GM12891 (cell line): ENCODE measurements around the gene MSRB3.

Experiments
- DNase-seq: peaks from one replicate; pipeline ENCODE4 v3.0.0; 2011; ENCODE audit warnings: low spot score; ENCODE audit not compliant: insufficient read length
- FAIRE-seq: peaks from 2 replicates; lab custom pipeline; 2011; peaks lifted over from hg19 to GRCh38; lab: Jason Lieb, UNC
- PAX5 ChIP-seq: IDR thresholded peaks from 2 replicates; pipeline ENCODE4 v1.6.1; 2011; ENCODE audit warnings: low read length, moderate library complexity, mild to moderate bottlenecking; ENCODE audit not compliant: insufficient read depth, severe bottlenecking
- POLR2A ChIP-seq: IDR thresholded peaks from 2 replicates; pipeline ENCODE4 v1.6.1; 2011; ENCODE audit warnings: low read depth, low read length, control low read depth
- POLR2AphosphoS5 ChIP-seq: IDR thresholded peaks from 2 replicates; pipeline ENCODE4 v1.6.1; 2011; ENCODE audit warnings: low read depth, low read length, control low read depth
- POU2F2 ChIP-seq: IDR thresholded peaks from 2 replicates; pipeline ENCODE4 v1.6.1; 2011; ENCODE audit warnings: low read depth, mild to moderate bottlenecking, control low read depth, low read length, moderate library complexity
- SPI1 ChIP-seq: IDR thresholded peaks from 2 replicates; pipeline ENCODE4 v1.6.1; 2011; ENCODE audit warnings: low read depth, low read length, control low read depth
- TAF1 ChIP-seq: IDR thresholded peaks from 2 replicates; pipeline ENCODE4 v1.6.1; 2011; ENCODE audit warnings: low read depth, low read length, control low read depth

The MSRB3 gene

DNA sequence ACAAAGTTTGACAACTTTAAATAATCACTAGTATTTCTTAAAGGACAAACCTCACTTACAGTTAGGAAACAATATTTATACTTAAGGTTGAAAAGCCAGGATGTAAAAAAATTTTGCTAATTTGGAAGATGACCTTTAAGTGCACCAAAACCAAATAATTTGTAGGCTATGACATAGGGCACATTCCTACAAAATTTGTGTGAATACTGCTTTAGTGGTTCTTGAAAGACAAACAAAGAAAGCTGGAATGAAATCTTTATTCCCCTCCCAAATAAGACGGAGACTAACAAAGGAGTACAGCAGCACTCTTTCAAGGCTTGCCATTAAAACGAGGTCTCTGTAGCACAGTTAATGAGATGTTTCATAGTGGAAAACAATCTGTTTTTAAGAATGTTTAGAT, 45.6 kb downstream of the MSRB3 start:
- no peak for DNase-seq
- FAIRE-seq, result no peak
- TF ChIP-seq PAX5 (no peak), POLR2AphosphoS5 (no peak), POU2F2 (no peak), POLR2A (no peak), SPI1 (no peak), TAF1 (no peak)

DNA sequence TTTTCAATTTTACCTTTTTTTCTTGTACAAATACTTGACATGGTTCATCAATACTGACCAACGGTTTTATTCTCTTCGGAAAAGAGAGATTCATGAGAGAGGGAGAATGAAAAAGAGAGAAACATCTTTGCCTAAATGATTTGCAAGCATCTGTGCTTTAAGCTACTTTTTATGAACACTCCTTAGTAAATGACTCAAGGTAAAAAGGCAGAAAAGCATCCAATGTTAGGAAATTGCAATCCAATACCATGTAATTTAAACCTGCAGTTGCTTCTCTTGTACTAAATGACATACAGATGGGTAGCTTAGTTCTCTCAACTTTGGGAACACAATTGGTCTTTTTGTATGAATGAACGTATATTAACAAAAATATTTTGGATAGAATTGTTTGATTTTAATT, 46.1 kb downstream of the MSRB3 start:
- FAIRE-seq (no peak), DNase-seq (no peak)
- TF ChIP-seq POLR2A, result no peak

DNA sequence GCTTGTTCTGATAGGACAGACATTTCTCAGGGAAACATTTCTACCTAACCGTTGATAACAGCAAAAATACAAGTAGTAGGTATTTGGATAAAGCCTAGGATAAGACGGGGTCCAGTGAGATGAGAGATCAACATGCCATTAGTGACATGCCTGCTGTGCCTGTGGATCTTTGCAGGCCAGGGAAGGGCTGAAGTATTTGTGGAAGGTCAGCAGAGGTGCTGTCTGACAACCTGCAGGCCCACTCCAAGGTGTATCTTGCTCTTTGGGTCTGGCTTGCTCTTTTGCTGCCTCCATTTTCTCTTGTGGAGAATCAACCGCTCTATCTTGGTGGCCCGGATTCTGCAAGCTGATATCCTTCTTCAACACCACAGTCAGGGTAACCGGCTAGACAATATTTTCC, 46.7 kb downstream of the MSRB3 start:
- no peak for FAIRE-seq

DNA sequence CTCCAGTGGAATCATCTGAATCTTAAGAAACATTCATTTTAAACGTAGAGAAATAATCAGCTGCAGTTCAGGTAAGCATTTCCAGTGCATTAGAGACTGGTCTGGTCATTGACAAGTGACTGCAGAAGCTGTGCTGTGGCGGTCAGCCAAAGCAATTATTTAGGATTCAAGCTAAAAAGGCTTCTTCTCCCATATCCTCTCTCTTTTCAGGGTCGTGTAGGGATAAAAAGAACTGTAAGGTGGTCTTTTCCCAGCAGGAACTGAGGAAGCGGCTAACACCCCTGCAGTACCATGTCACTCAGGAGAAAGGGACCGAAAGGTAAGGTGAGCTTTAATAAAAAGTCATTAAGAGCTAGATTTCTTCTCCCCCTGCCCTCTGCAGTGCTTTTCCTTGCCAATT, 48.1 kb downstream of the MSRB3 start:
- DNase-seq (no peak), FAIRE-seq (no peak)
- TF ChIP-seq SPI1, result no peak
- TF ChIP-seq POLR2AphosphoS5, result no peak
- no peak for TF ChIP-seq PAX5
- no peak for TF ChIP-seq POLR2A
- TF ChIP-seq TAF1, result no peak
- TF ChIP-seq POU2F2, result no peak

More for the DNA sequence above, 46.7 kb downstream of the MSRB3 start:
- TF ChIP-seq TAF1 (no peak), POU2F2 (no peak), POLR2AphosphoS5 (no peak), SPI1 (no peak), PAX5 (no peak), POLR2A (no peak)
- no peak for DNase-seq

GRCh38 chr12:65327207-65328076, 49.0 kb downstream of the MSRB3 start:
- FAIRE-seq (no peak), DNase-seq (no peak)
- TF ChIP-seq POLR2AphosphoS5 (no peak), POLR2A (no peak), SPI1 (no peak), PAX5 (no peak), TAF1 (no peak), POU2F2 (no peak)

- TF ChIP-seq POLR2A, result no peak
- DNase-seq (no peak), FAIRE-seq (no peak)
Observed at GRCh38 chr12:65329721-65330120, 51.2 kb downstream of the MSRB3 start.

DNA sequence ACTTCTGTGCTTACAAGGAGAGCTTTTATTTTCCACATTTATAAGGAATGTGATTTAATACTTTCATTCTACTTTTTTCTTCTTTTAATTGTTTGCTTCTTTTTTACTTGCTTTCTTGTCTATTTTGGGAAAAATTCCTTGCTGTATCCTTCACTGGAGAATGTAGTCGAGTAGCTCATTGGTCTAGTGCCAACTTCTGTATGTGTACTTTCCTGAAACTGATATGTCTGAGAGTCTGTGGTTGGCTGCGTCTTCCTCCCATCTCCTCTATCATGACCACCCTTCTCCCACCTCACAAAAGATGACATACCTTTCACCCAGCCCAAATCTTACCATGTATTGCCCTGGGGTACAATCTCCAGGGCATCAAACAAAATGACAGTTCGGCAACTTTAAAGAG, 51.8 kb downstream of the MSRB3 start:
- FAIRE-seq, result no peak

DNA sequence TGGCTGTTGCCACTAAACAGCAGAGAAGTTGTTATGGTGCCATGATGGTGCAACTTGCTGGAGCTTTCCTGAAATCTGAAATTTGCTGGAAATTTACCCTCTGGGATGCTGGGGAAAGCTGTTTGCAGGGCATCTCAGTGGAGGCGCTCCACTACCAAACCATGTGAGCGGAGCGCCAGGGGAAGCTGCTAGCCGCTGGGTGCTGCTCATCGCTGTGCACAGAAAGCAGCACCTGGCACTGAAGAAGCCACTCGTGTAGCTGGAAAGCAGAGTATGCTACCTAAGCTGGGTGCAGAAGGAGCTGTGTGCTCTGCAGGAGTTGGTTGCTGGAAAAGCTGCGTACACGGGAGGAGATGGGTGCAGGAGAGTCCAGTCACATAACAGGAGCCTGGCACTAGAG, 53.0 kb downstream of the MSRB3 start:
- FAIRE-seq (no peak), DNase-seq (no peak)
- TF ChIP-seq POLR2AphosphoS5 (no peak), POLR2A (no peak), SPI1 (no peak), TAF1 (no peak), POU2F2 (no peak), PAX5 (no peak)

More for the DNA sequence above, 51.8 kb downstream of the MSRB3 start:
- TF ChIP-seq POLR2A (no peak), POLR2AphosphoS5 (no peak)
- no peak for DNase-seq

DNA sequence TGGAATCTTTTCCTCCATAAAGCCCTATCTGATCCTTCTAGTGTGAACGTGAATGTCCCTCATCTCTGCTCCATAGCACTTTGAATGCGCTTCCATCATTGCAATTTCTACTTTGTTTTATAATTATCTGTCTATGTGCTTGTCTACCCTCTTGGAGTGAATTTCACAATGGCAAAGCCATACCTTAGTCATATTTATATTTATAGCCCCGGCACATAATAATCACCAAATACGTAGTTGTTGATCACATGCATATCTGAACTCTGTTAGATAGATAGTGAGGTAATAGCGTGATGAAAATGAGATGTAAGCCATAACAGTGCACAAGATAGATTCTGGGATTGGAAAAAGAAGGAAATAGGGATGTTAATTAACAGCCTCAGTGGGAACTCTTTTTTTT, 55.2 kb downstream of the MSRB3 start:
- FAIRE-seq (no peak), DNase-seq (no peak)
- no peak for TF ChIP-seq TAF1
- TF ChIP-seq POLR2A, result no peak
- TF ChIP-seq SPI1, result no peak
- no peak for TF ChIP-seq POLR2AphosphoS5
- TF ChIP-seq POU2F2, result no peak

DNA sequence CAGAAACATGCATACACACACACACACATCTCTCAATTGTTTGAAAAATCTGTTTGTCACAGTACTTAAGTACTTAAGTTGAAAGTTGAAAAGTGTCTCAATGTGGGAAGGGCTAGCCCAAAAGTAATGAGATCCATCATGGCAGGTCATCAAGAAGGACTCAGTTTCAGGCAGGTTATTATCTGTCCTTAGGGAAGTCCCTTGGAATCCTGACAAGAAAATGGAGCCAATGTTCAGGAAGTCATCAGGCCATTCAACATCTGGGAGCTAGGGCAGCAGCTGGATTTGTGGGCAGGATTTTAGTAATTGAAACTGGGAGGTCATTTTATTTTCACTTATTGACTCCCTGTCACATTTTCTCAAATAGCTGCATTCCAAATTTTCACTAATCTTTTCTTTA, 56.0 kb downstream of the MSRB3 start:
- DNase-seq (no peak), FAIRE-seq (no peak)
- no peak for TF ChIP-seq POLR2A
- TF ChIP-seq SPI1, result no peak
- TF ChIP-seq POLR2AphosphoS5, result no peak
- no peak for TF ChIP-seq PAX5
- no peak for TF ChIP-seq TAF1
- TF ChIP-seq POU2F2, result no peak

GRCh38 chr12:65335021-65335714, 56.7 kb downstream of the MSRB3 start:
- DNase-seq (no peak), FAIRE-seq (no peak)
- no peak for TF ChIP-seq SPI1
- no peak for TF ChIP-seq TAF1
- TF ChIP-seq POLR2AphosphoS5, result no peak
- no peak for TF ChIP-seq POLR2A
